HEK293 (cell line): ENCODE results near the gene ASPRV1.
"Not testable (repeated sequence)": the region's sequence is repeated elsewhere in the genome, so short reads cannot be mapped to it uniquely, and the experiment has no call there.

Source experiments
- CTCF ChIA-PET: fragments of 350-600 bp; formaldehyde crosslinking; extraction: SDS; loops from one replicate; lab custom pipeline; 2021; ENCODE audit warnings: antibody characterized with exemption; lab: Yijun Ruan, JAX
- POLR2A ChIA-PET: fragments of 300-600 bp; formaldehyde crosslinking; extraction: SDS; loops from one replicate; lab custom pipeline; 2020; ENCODE audit warnings: antibody characterized with exemption, inconsistent platforms; lab: Yijun Ruan, JAX
- H3K27ac ChIP-seq: fragments of 200-500 bp; sonication (Bioruptor generic); 2 replicates; pipeline ENCODE4 v1.5.1; 2014; ENCODE audit warnings: low read depth, low read length, control low read depth, inconsistent platforms; ENCODE audit errors: extremely low read depth
- H3K36me3 ChIP-seq, 2 experiments: fragments of 200-500 bp in 1 of 2; sonication (Bioruptor generic) in 1 of 2; 1 replicate in 1 of 2; 2 replicates in 1 of 2; pipeline ENCODE4 v1.5.1; 2014 to 2017; ENCODE audit warnings: inconsistent platforms in 2 of 2, low read length in 2 of 2; ENCODE audit not compliant: control insufficient read depth in 2 of 2, insufficient read depth in 1 of 2
- H3K4me1 ChIP-seq: fragments of 200-500 bp; sonication (Bioruptor generic); 2 replicates; pipeline ENCODE4 v1.5.1; 2014; ENCODE audit warnings: mild to moderate bottlenecking, low read length, inconsistent platforms; ENCODE audit not compliant: control insufficient read depth, insufficient read depth
- H3K4me3 ChIP-seq: 2 replicates; pipeline ENCODE4 v1.5.1; 2011; ENCODE audit warnings: low read depth, mild to moderate bottlenecking, control low read depth, low read length, moderate library complexity
- H3K9me3 ChIP-seq: fragments of 200-500 bp; sonication (Bioruptor generic); 2 replicates; pipeline ENCODE4 v1.5.1; 2014; ENCODE audit warnings: low read depth, low read length, inconsistent platforms; ENCODE audit not compliant: control insufficient read depth, insufficient read depth
- GLI2 ChIP-seq: fragments of 450-650 bp; formaldehyde crosslinking; IDR thresholded peaks from 2 replicates; pipeline ENCODE4; 2017; ENCODE audit warnings: missing biosample characterization, missing genetic modification characterization, low read depth, borderline replicate concordance
- KLF8 ChIP-seq: fragments of 450-650 bp; formaldehyde crosslinking; IDR thresholded peaks from 2 replicates; pipeline ENCODE4 v1.5.1; 2016; ENCODE audit warnings: missing biosample characterization, missing genetic modification characterization
- PRDM1 ChIP-seq: fragments of 450-650 bp; formaldehyde crosslinking; IDR thresholded peaks from 2 replicates; pipeline ENCODE4; 2016; ENCODE audit warnings: missing biosample characterization, missing genetic modification characterization
- ZBTB17 ChIP-seq: fragments of 450-650 bp; formaldehyde crosslinking; IDR thresholded peaks from 2 replicates; pipeline ENCODE4 v1.5.1; 2016; ENCODE audit warnings: missing biosample characterization, missing genetic modification characterization
- ZBTB21 ChIP-seq: fragments of 450-650 bp; formaldehyde crosslinking; IDR thresholded peaks from 2 replicates; pipeline ENCODE4 v1.5.1; 2017; ENCODE audit warnings: missing biosample characterization, missing genetic modification characterization
- ZNF24 ChIP-seq: fragments of 450-650 bp; formaldehyde crosslinking; IDR thresholded peaks from 2 replicates; pipeline ENCODE4 v1.5.1; 2016; ENCODE audit warnings: missing biosample characterization, missing genetic modification characterization
- ZNF266 ChIP-seq: fragments of 450-650 bp; formaldehyde crosslinking; IDR thresholded peaks from 2 replicates; pipeline ENCODE4 v1.5.1; 2016; ENCODE audit warnings: missing biosample characterization, missing genetic modification characterization, low read depth
- ZNF302 ChIP-seq: fragments of 450-650 bp; formaldehyde crosslinking; IDR thresholded peaks from 2 replicates; pipeline ENCODE4 v1.5.1; 2016; ENCODE audit warnings: missing biosample characterization, missing genetic modification characterization, low read depth
- ZNF341 ChIP-seq: fragments of 450-650 bp; formaldehyde crosslinking; IDR thresholded peaks from 2 replicates; pipeline ENCODE4; 2016; ENCODE audit warnings: low read depth, missing biosample characterization, missing genetic modification characterization
- ZNF366 ChIP-seq: fragments of 450-650 bp; formaldehyde crosslinking; conservative IDR thresholded peaks from 2 replicates; pipeline ENCODE4 v1.5.1; 2016; ENCODE audit warnings: missing biosample characterization, missing genetic modification characterization
- ZNF394 ChIP-seq: fragments of 450-650 bp; formaldehyde crosslinking; IDR thresholded peaks from 2 replicates; pipeline ENCODE4 v1.5.1; 2016; ENCODE audit warnings: missing biosample characterization, missing genetic modification characterization, mild to moderate bottlenecking, moderate library complexity, borderline replicate concordance
- ZNF510 ChIP-seq: fragments of 450-650 bp; formaldehyde crosslinking; IDR thresholded peaks from 2 replicates; pipeline ENCODE4 v1.5.1; 2018; ENCODE audit warnings: mild to moderate bottlenecking, missing genetic modification characterization, missing biosample characterization; ENCODE audit not compliant: insufficient replicate concordance
- ZNF518A ChIP-seq: fragments of 450-650 bp; formaldehyde crosslinking; conservative IDR thresholded peaks from 2 replicates; pipeline ENCODE4 v1.5.1; 2016; ENCODE audit warnings: low read depth, missing biosample characterization, missing genetic modification characterization
- ZNF555 ChIP-seq: fragments of 450-650 bp; formaldehyde crosslinking; conservative IDR thresholded peaks from 2 replicates; pipeline ENCODE4 v1.5.1; 2017; ENCODE audit warnings: missing biosample characterization, mild to moderate bottlenecking, missing genetic modification characterization, inconsistent platforms
- ZNF560 ChIP-seq: fragments of 450-650 bp; formaldehyde crosslinking; IDR thresholded peaks from 2 replicates; pipeline ENCODE4 v1.5.1; 2017; ENCODE audit warnings: missing biosample characterization, missing genetic modification characterization, borderline replicate concordance
- ZNF610 ChIP-seq: fragments of 450-650 bp; formaldehyde crosslinking; IDR thresholded peaks from 2 replicates; pipeline ENCODE4 v1.5.1; 2016; ENCODE audit warnings: missing biosample characterization, missing genetic modification characterization, borderline replicate concordance
- ZNF623 ChIP-seq: fragments of 450-650 bp; formaldehyde crosslinking; IDR thresholded peaks from 2 replicates; pipeline ENCODE4 v1.5.1; 2016; ENCODE audit warnings: missing biosample characterization, missing genetic modification characterization
- ZNF654 ChIP-seq: fragments of 450-650 bp; formaldehyde crosslinking; IDR thresholded peaks from 2 replicates; pipeline ENCODE4 v1.5.1; 2016; ENCODE audit warnings: low read depth, missing biosample characterization, missing genetic modification characterization
- ZXDB ChIP-seq: fragments of 450-650 bp; formaldehyde crosslinking; IDR thresholded peaks from 2 replicates; pipeline ENCODE4 v1.5.1; 2016; ENCODE audit warnings: missing biosample characterization, missing genetic modification characterization
- TF ChIP-seq, protein P1 (sequence below): fragments of 450-650 bp; formaldehyde crosslinking; conservative IDR thresholded peaks from 2 replicates; pipeline ENCODE4 v1.5.1; 2016; ENCODE audit warnings: low read depth, missing biosample characterization, missing genetic modification characterization

The ASPRV1 gene

DNA sequence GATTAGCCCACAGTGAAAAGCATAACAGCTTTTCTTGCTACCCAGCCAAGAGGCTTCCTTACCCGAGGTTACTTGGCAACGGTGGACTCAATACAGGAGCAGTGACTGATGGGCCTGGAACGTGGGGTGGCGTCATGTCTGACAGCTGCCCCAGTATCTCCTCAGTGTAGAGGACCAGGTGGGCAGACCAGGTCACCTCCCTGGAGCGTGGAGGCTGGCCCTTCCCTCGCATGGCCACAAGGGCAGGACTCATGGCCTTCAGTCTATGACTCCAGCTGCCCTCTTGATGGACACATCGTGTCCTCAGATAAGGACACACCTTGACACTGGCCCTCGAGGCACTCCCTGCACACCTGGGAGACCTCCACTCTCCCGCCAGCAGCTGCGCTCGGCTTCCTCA, 6.4 kb downstream of the ASPRV1 start (continued):
- TF ChIP-seq ZBTB17, result no peak
- TF ChIP-seq, all 188 proteins: peak for 0

DNA sequence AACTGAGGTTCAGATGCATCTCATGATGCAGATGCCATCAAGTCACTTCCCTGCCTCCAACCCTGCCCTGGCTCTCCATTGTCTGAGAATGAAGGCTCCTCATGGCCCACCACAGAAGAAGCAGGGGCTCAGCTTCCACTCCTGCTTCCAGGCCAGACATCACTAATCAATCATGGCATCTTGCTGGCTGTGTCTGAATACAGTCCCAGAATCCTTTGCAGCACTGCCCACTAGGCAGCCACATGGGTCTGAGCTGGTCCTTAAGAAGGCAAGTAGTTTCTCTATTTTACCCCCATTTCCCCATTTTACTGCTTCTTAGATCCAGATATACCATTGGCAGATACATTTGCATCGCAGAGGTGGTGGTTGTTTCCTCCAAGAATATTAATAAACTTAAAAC, 7.3 kb downstream of the ASPRV1 start:
- CTCF ChIA-PET, result interaction anchor here (1.1 kb wide), 1 partner anchor 117 kb away, joined by 3 read pairs; no protein-coding TSS in a partner anchor
- POLR2A ChIA-PET, result interaction anchor here (0.6 kb wide), 1 partner anchor 153 kb away, joined by 4 read pairs; no protein-coding TSS in a partner anchor
- Histone ChIP-seq H3K27ac (no peak overlapping the region), H3K9me3 (no peaks in the 10 kb centered on the region), H3K4me3 (no peak overlapping the region), H3K4me1 (no peaks in the 10 kb centered on the region), H3K36me3 (no peaks in the 10 kb centered on the region)
- TF ChIP-seq ZBTB17 (peak; percentile 76), ZNF24 (tag by site-specific recombination) (no peak), KLF8 (tag by site-specific recombination) (no peak)

DNA sequence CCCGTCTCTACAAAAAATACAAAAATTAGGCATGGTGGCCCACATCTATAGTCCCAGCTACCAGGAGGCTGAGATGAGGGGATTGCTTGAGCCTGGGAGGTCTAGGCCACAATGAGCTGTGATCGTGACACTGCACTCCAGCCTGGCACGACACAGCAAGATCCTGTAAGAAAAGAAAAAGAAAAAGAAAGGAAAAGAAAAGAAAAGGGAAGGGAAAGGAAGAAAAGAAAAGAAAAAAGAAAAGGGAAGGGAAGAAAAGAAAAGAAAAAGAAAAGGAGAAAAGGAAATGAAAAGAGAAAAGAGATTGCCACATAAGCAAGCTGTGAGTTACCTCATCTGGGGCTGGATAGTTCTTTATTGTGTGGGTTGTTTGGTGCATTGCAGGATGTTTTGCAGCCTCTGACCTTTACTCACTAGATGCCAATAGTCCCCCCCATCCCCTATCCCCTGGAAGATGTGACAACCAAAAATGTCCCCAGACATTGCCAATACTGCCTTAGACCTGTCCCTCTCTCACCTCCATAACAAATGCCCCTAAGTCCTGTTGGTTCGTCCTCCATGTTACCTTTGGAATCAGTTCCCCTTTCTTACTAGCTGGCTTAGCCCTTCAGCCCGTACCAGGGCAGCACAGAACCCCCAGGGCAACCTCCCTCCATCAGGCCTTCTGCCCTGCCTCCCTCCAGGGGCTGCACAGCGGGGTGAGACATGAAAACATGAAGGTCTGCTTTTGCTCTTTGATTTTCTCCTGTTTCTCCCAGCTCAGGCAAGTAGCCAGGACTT, 8.9 kb downstream of the ASPRV1 start:
- Histone ChIP-seq H3K27ac (no peak overlapping the region), H3K4me3 (no peak overlapping the region), H3K9me3 (no peaks in the 10 kb centered on the region), H3K4me1 (no peaks in the 10 kb centered on the region), H3K36me3 (no peaks in the 10 kb centered on the region)
- ChIA-PET CTCF (interaction anchor here (0.5 to 1.3 kb wide), 3 partner anchors 11 to 342 kb away, joined by 3 to 5 read pairs (median 3); no protein-coding TSS in a partner anchor), POLR2A (no interaction called here)
- TF ChIP-seq ZNF366 (tag by site-specific recombination) (0 out of 2 replicates have a peak, but pooled peaks have one; percentile 29), PRDM1 (peak; percentile 98), ZNF302 (no peak)

- H3K4me1 ChIP-seq, H3K36me3 ChIP-seq, H3K9me3 ChIP-seq, POLR2A ChIA-PET, H3K27ac ChIP-seq, H3K4me3 ChIP-seq, CTCF ChIA-PET: not testable (repeated sequence)
- TF ChIP-seq ZNF654 (tag by site-specific recombination) (peak; percentile 45), ZNF623 (tag by site-specific recombination) (peak; percentile 86), ZNF394 (peak; percentile 98), ZXDB (tag by site-specific recombination) (peak; percentile 80), ZNF610 (tag by site-specific recombination) (0 out of 2 replicates have a peak, but pooled peaks have one; percentile 21), ZNF560 (peak; percentile 76; the same call in 1 of the 2 replicates), ZNF266 (0 out of 2 replicates have a peak, but pooled peaks have one; percentile 36), ZNF341 (tag by site-specific recombination) (0 out of 2 replicates have a peak, but pooled peaks have one; percentile 14), GLI2 (tag by site-specific recombination) (peak; percentile 32; the same call in 1 of the 2 replicates), ZNF510 (peak; percentile 79), ZNF518A (peak; percentile 96), ZBTB21 (tag by site-specific recombination) (peak; percentile 57), ZNF555 (tag by site-specific recombination) (peak; percentile 98)
- TF ChIP-seq, protein P1, sequence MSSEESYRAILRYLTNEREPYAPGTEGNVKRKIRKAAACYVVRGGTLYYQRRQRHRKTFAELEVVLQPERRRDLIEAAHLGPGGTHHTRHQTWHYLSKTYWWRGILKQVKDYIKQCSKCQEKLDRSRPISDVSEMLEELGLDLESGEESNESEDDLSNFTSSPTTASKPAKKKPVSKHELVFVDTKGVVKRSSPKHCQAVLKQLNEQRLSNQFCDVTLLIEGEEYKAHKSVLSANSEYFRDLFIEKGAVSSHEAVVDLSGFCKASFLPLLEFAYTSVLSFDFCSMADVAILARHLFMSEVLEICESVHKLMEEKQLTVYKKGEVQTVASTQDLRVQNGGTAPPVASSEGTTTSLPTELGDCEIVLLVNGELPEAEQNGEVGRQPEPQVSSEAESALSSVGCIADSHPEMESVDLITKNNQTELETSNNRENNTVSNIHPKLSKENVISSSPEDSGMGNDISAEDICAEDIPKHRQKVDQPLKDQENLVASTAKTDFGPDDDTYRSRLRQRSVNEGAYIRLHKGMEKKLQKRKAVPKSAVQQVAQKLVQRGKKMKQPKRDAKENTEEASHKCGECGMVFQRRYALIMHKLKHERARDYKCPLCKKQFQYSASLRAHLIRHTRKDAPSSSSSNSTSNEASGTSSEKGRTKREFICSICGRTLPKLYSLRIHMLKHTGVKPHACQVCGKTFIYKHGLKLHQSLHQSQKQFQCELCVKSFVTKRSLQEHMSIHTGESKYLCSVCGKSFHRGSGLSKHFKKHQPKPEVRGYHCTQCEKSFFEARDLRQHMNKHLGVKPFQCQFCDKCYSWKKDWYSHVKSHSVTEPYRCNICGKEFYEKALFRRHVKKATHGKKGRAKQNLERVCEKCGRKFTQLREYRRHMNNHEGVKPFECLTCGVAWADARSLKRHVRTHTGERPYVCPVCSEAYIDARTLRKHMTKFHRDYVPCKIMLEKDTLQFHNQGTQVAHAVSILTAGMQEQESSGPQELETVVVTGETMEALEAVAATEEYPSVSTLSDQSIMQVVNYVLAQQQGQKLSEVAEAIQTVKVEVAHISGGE (tag by site-specific recombination), result peak; percentile 86
These were observed 10.8 kb downstream of the ASPRV1 start for GRCh38 chr2:69950671-69951070.
